SK-N-SH (cell line): ENCODE data around the gene PRRX2. TPM values are rescaled to one million over a fixed set of nuclear protein-coding genes. Genes with fewer than 3 reads are reported as not detected.

Source experiments
- CTCF ChIA-PET: fragments of 300-600, 350-600 bp; formaldehyde crosslinking; extraction: SDS; loops from one replicate; lab custom pipeline; 2021; lab: Yijun Ruan, JAX
- POLR2A ChIA-PET: fragments of 350-600 bp; sonication (Branson Sonifier 250); formaldehyde crosslinking; extraction: SDS; loops from one replicate; lab custom pipeline; 2020; ENCODE audit warnings: antibody characterized with exemption, inconsistent platforms; lab: Yijun Ruan, JAX
- DNase-seq: peaks from one replicate; pipeline ENCODE4 v3.0.0; 2012
- H2AFZ ChIP-seq: fragments of 200-600 bp; sonication (generic); 2 replicates; pipeline ENCODE4 v1.8.1; 2016; ENCODE audit warnings: antibody characterized with exemption, mild to moderate bottlenecking, low read depth
- H3F3A ChIP-seq: fragments of 200-600 bp; sonication (generic); replicated peaks from 2 replicates; pipeline ENCODE3; 2016; ENCODE audit warnings: antibody characterized with exemption, mild to moderate bottlenecking; ENCODE audit not compliant: insufficient read depth
- H3K27ac ChIP-seq, 2 experiments: fragments of 200-500 bp in 1 of 2; fragments of 200-600 bp in 1 of 2; sonication (Bioruptor generic) in 1 of 2; sonication (generic), shearing (Covaris generic) in 1 of 2; 2 replicates each; pipeline versions ENCODE4 v1.5.1 to v1.6.1; 2014 to 2016; ENCODE audit warnings: low read depth in 2 of 2, inconsistent platforms in 1 of 2, low read length in 1 of 2, mild to moderate bottlenecking in 1 of 2, mixed read lengths in 1 of 2
- H3K27me3 ChIP-seq: fragments of 200-600 bp; sonication (generic), shearing (Covaris generic); 2 replicates; pipeline ENCODE4 v1.6.1; 2016; ENCODE audit warnings: mixed run types; ENCODE audit not compliant: insufficient read depth
- H3K36me3 ChIP-seq, 2 experiments: fragments of 200-500 bp in 1 of 2; fragments of 200-600 bp in 1 of 2; sonication (Bioruptor generic) in 1 of 2; sonication (generic) in 1 of 2; replicated peaks in 1 of 2; 2 replicates each; pipeline versions ENCODE3 to v1.5.1; 2014 to 2016; ENCODE audit warnings: low read length in 1 of 2, mild to moderate bottlenecking in 1 of 2; ENCODE audit not compliant: insufficient read depth in 2 of 2, control insufficient read depth in 1 of 2
- H3K4me1 ChIP-seq, 2 experiments: fragments of 200-500 bp in 1 of 2; fragments of 200-600 bp in 1 of 2; sonication (Bioruptor generic) in 1 of 2; sonication (generic), shearing (Covaris generic) in 1 of 2; 2 replicates each; pipeline versions ENCODE4 v1.5.1 to v1.6.1; 2014 to 2016; ENCODE audit warnings: low read depth in 1 of 2, low read length in 1 of 2, mixed run types in 1 of 2; ENCODE audit not compliant: insufficient read depth in 2 of 2, control insufficient read depth in 1 of 2
- H3K4me2 ChIP-seq: fragments of 200-600 bp; sonication (generic), shearing (Covaris generic); 2 replicates; pipeline ENCODE4 v1.6.1; 2017; ENCODE audit warnings: mixed run types
- H3K4me3 ChIP-seq, 2 experiments: fragments of 200-500 bp in 1 of 2; fragments of 200-600 bp in 1 of 2; sonication (Bioruptor generic) in 1 of 2; sonication (generic), shearing (Covaris generic) in 1 of 2; 2 replicates each; pipeline versions ENCODE4 v1.5.1 to v1.8.1; 2014 to 2016; ENCODE audit warnings: low read depth in 2 of 2, inconsistent platforms in 1 of 2, low read length in 1 of 2, mild to moderate bottlenecking in 1 of 2, mixed read lengths in 1 of 2, moderate library complexity in 1 of 2
- H3K79me2 ChIP-seq: fragments of 200-600 bp; sonication (generic); 2 replicates; pipeline ENCODE4 v1.8.1; 2017; ENCODE audit warnings: mild to moderate bottlenecking; ENCODE audit not compliant: insufficient read depth
- H3K9ac ChIP-seq: fragments of 200-600 bp; sonication (generic); 2 replicates; pipeline ENCODE4 v1.6.1; 2017; ENCODE audit warnings: mixed run types
- H3K9me2 ChIP-seq: fragments of 200-600 bp; sonication (generic); 2 replicates; pipeline ENCODE4 v1.6.1; 2017; ENCODE audit warnings: mixed run types
- H3K9me3 ChIP-seq: fragments of 200-600 bp; sonication (generic); 2 replicates; pipeline ENCODE4 v1.6.1; 2017; ENCODE audit warnings: mixed run types, mild to moderate bottlenecking, moderate library complexity
- H4K20me1 ChIP-seq: fragments of 200-600 bp; sonication (generic); 2 replicates; pipeline ENCODE4 v1.6.1; 2017; ENCODE audit warnings: mild to moderate bottlenecking, mixed run types; ENCODE audit not compliant: insufficient read depth
- CHD2 ChIP-seq: fragments of 150-350 bp; IDR thresholded peaks from 2 replicates; pipeline ENCODE4 v1.6.1; 2018; ENCODE audit warnings: low read length; ENCODE audit not compliant: partially characterized antibody
- EP300 ChIP-seq, 2 experiments: IDR thresholded peaks; 2 replicates each; pipeline versions ENCODE4 v1.4.0 to v1.6.1; 2012; ENCODE audit warnings: borderline replicate concordance in 1 of 2, low read depth in 1 of 2, low read length in 1 of 2
- EZH2phosphoT487 ChIP-seq: fragments of 200-600 bp; sonication (generic); IDR thresholded peaks from 2 replicates; pipeline ENCODE4 v1.6.1; 2017; ENCODE audit warnings: low read depth, mixed run types, mild to moderate bottlenecking, antibody characterized with exemption, moderate library complexity, borderline replicate concordance
- FOSL2 ChIP-seq: IDR thresholded peaks from 2 replicates; pipeline ENCODE4 v1.4.0; 2012; ENCODE audit warnings: low read depth, mild to moderate bottlenecking, moderate library complexity, borderline replicate concordance
- FOXM1 ChIP-seq: IDR thresholded peaks from 2 replicates; pipeline ENCODE4 v1.4.0; 2012; ENCODE audit warnings: low read depth, mild to moderate bottlenecking
- GABPA ChIP-seq: IDR thresholded peaks from 2 replicates; pipeline ENCODE4 v1.4.0; 2012; ENCODE audit warnings: low read depth, mild to moderate bottlenecking
- MAX ChIP-seq: IDR thresholded peaks from 2 replicates; pipeline ENCODE4 v1.4.0; 2012; ENCODE audit warnings: low read depth
- MEF2A ChIP-seq: IDR thresholded peaks from 2 replicates; pipeline ENCODE4 v1.4.0; 2012; ENCODE audit warnings: low read depth, borderline replicate concordance
- MXI1 ChIP-seq: IDR thresholded peaks from 2 replicates; pipeline ENCODE4 v1.6.1; 2012; ENCODE audit warnings: mild to moderate bottlenecking, low read depth, low read length, improper control_type of control experiment
- NFIC ChIP-seq: IDR thresholded peaks from 2 replicates; pipeline ENCODE4 v1.4.0; 2012; ENCODE audit warnings: borderline replicate concordance
- RAD21 ChIP-seq: IDR thresholded peaks from 2 replicates; pipeline ENCODE4 v1.6.1; 2012; ENCODE audit warnings: mild to moderate bottlenecking, low read length
- RCOR1 ChIP-seq: fragments of 150-350 bp; IDR thresholded peaks from 2 replicates; pipeline ENCODE4 v1.6.1; 2017; ENCODE audit warnings: antibody characterized with exemption, low read length
- SIN3A ChIP-seq: IDR thresholded peaks from 2 replicates; pipeline ENCODE4 v1.6.1; 2012; ENCODE audit warnings: low read depth, mild to moderate bottlenecking, low read length, moderate library complexity, borderline replicate concordance
- SMC3 ChIP-seq: IDR thresholded peaks from 2 replicates; pipeline ENCODE4 v1.6.1; 2012; ENCODE audit warnings: low read depth, low read length, improper control_type of control experiment
- TAF1 ChIP-seq: IDR thresholded peaks from 2 replicates; pipeline ENCODE4 v1.6.1; 2012; ENCODE audit warnings: low read depth, mild to moderate bottlenecking, low read length, moderate library complexity, borderline replicate concordance
- TCF12 ChIP-seq: IDR thresholded peaks from 2 replicates; pipeline ENCODE4 v1.4.0; 2012
- TEAD4 ChIP-seq: IDR thresholded peaks from 2 replicates; pipeline ENCODE4 v1.4.0; 2012; ENCODE audit warnings: mild to moderate bottlenecking, borderline replicate concordance; ENCODE audit not compliant: insufficient read depth
- WGBS: methylation state at CpG from one replicate; pipeline ENCODE4 v1.1.6; 2017; ENCODE audit warnings: low lambda C conversion rate; 5-methylcytosine and 5-hydroxymethylcytosine counted together
- polyA plus RNA-seq, 3 experiments: library from polyadenylated mRNA; depleted of rRNA; stranded (reverse); fragments of >200 nt; gene quantifications; 2 replicates each; pipeline ENCODE4 v1.2.3, GENCODE V29; 2012
- TF ChIP-seq, protein P1 (sequence below): IDR thresholded peaks from 2 replicates; pipeline ENCODE4 v1.6.1; 2012; ENCODE audit warnings: mild to moderate bottlenecking, low read depth, low read length, moderate library complexity
- TF ChIP-seq, protein P2 (sequence below): IDR thresholded peaks from 2 replicates; pipeline ENCODE4; 2012
- TF ChIP-seq, protein P3 (sequence below): fragments of 150-350 bp; IDR thresholded peaks from 2 replicates; pipeline ENCODE4 v1.6.1; 2017; ENCODE audit warnings: antibody characterized with exemption, low read length, low read depth, borderline replicate concordance
- TF ChIP-seq, protein P4 (sequence below): fragments of 150-350 bp; IDR thresholded peaks from 2 replicates; pipeline ENCODE4 v1.6.1; 2016; ENCODE audit warnings: mild to moderate bottlenecking, low read depth, low read length

Gene PRRX2
- polyA plus RNA-seq, 1 of the 3 experiments (the other 2 are of a cell fraction), result 0.84 TPM

- TF ChIP-seq, protein P1, sequence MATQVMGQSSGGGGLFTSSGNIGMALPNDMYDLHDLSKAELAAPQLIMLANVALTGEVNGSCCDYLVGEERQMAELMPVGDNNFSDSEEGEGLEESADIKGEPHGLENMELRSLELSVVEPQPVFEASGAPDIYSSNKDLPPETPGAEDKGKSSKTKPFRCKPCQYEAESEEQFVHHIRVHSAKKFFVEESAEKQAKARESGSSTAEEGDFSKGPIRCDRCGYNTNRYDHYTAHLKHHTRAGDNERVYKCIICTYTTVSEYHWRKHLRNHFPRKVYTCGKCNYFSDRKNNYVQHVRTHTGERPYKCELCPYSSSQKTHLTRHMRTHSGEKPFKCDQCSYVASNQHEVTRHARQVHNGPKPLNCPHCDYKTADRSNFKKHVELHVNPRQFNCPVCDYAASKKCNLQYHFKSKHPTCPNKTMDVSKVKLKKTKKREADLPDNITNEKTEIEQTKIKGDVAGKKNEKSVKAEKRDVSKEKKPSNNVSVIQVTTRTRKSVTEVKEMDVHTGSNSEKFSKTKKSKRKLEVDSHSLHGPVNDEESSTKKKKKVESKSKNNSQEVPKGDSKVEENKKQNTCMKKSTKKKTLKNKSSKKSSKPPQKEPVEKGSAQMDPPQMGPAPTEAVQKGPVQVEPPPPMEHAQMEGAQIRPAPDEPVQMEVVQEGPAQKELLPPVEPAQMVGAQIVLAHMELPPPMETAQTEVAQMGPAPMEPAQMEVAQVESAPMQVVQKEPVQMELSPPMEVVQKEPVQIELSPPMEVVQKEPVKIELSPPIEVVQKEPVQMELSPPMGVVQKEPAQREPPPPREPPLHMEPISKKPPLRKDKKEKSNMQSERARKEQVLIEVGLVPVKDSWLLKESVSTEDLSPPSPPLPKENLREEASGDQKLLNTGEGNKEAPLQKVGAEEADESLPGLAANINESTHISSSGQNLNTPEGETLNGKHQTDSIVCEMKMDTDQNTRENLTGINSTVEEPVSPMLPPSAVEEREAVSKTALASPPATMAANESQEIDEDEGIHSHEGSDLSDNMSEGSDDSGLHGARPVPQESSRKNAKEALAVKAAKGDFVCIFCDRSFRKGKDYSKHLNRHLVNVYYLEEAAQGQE, result no peak
- no peak for TF ChIP-seq SMC3
- no peak for TF ChIP-seq MEF2A
- no peak for TF ChIP-seq GABPA
- TF ChIP-seq, protein P2, sequence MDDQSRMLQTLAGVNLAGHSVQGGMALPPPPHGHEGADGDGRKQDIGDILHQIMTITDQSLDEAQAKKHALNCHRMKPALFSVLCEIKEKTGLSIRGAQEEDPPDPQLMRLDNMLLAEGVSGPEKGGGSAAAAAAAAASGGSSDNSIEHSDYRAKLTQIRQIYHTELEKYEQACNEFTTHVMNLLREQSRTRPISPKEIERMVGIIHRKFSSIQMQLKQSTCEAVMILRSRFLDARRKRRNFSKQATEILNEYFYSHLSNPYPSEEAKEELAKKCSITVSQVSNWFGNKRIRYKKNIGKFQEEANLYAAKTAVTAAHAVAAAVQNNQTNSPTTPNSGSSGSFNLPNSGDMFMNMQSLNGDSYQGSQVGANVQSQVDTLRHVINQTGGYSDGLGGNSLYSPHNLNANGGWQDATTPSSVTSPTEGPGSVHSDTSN, result no peak
Measured at GRCh38 chr9:129632460-129632859, 33.0 kb upstream of the PRRX2 start (continued).

- CTCF ChIA-PET, result interaction anchor here (0.8 to 3.0 kb wide), 6 partner anchors 9 to 503 kb away, joined by 3 to 11 read pairs (median 4); no protein-coding TSS in a partner anchor
- Histone ChIP-seq H3K4me3 (no peak overlapping the region), H3K4me2 (no peak overlapping the region), H3K36me3 (peaks cover 21 to 46% of the 10 kb centered on the region in 2 experiments), H3K4me1 (peaks cover 9 to 20% of the 10 kb centered on the region in 2 experiments; a peak in 2 of 4 replicates), H3K27ac (no peak overlapping the region; a peak in 1 of 4 replicates), H3K9me2 (no peaks in the 10 kb centered on the region), H3K9ac (no peak overlapping the region), H3K9me3 (no peaks in the 10 kb centered on the region), H2AFZ (no peak overlapping the region), H4K20me1 (peaks cover 70% of the 10 kb centered on the region), H3K79me2 (peaks cover 77% of the 10 kb centered on the region), H3F3A (peaks cover 3% of the 10 kb centered on the region), H3K27me3 (no peaks in the 10 kb centered on the region)
- DNase-seq, result no peak
- POLR2A ChIA-PET, result no interaction called here
- WGBS, result 94% methylated on average over 4 of the region's 4 CpGs
- TF ChIP-seq EP300 (IDR thresholded peaks at IDR 0.05; ENCODE audit: borderline replicate concordance in 1 of 2, low read depth in 1 of 2, low read length in 1 of 2) (no peak), TCF12 (no peak), TAF1 (no peak), TEAD4 (no peak), MAX (no peak), FOSL2 (no peak), GABPA (no peak), EZH2phosphoT487 (no peak), SIN3A (no peak), MXI1 (no peak), RAD21 (no peak), FOXM1 (no peak), RCOR1 (no peak), CHD2 (no peak), NFIC (no peak)
- TF ChIP-seq, protein P3, sequence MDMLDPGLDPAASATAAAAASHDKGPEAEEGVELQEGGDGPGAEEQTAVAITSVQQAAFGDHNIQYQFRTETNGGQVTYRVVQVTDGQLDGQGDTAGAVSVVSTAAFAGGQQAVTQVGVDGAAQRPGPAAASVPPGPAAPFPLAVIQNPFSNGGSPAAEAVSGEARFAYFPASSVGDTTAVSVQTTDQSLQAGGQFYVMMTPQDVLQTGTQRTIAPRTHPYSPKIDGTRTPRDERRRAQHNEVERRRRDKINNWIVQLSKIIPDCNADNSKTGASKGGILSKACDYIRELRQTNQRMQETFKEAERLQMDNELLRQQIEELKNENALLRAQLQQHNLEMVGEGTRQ, result no peak
- TF ChIP-seq, protein P4, sequence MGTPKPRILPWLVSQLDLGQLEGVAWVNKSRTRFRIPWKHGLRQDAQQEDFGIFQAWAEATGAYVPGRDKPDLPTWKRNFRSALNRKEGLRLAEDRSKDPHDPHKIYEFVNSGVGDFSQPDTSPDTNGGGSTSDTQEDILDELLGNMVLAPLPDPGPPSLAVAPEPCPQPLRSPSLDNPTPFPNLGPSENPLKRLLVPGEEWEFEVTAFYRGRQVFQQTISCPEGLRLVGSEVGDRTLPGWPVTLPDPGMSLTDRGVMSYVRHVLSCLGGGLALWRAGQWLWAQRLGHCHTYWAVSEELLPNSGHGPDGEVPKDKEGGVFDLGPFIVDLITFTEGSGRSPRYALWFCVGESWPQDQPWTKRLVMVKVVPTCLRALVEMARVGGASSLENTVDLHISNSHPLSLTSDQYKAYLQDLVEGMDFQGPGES, result no peak
- TF ChIP-seq, protein P1, result no peak
Measured at GRCh38 chr9:129633207-129633606, 32.2 kb upstream of the PRRX2 start.
